Smooth muscle cell (in vitro differentiated cells): ENCODE results near the gene GYS2. TPM values are rescaled to one million over a fixed set of nuclear protein-coding genes. Genes with fewer than 3 reads are reported as not detected.

ENCODE experiments used
- DNase-seq: peaks from one replicate; lab custom pipeline; 2025; ENCODE audit not compliant: unreplicated experiment; lab: John Stamatoyannopoulos, UW
- H2AFZ ChIP-seq: fragments of 200-600 bp; sonication (generic); 2 replicates; pipeline ENCODE4 v1.6.0; 2016; ENCODE audit warnings: antibody characterized with exemption, low read depth, mild to moderate bottlenecking
- H3F3A ChIP-seq: fragments of 200-600 bp; sonication (generic); 2 replicates; pipeline ENCODE4 v1.6.0; 2017; ENCODE audit warnings: antibody characterized with exemption, low read depth
- H3K27ac ChIP-seq: fragments of 200-600 bp; sonication (generic); 2 replicates; pipeline ENCODE4 v1.5.1; 2016; ENCODE audit warnings: low read depth, mild to moderate bottlenecking
- H3K27me3 ChIP-seq: fragments of 200-600 bp; sonication (generic); 2 replicates; pipeline ENCODE4 v1.6.1; 2016; ENCODE audit warnings: low read depth, mild to moderate bottlenecking
- H3K36me3 ChIP-seq: fragments of 200-600 bp; sonication (generic); 2 replicates; pipeline ENCODE4 v1.5.1; 2016; ENCODE audit warnings: low read depth
- H3K4me1 ChIP-seq: fragments of 200-600 bp; sonication (generic); 2 replicates; pipeline ENCODE4 v1.5.1; 2016; ENCODE audit warnings: low read depth
- H3K4me2 ChIP-seq: fragments of 200-600 bp; sonication (generic); 2 replicates; pipeline ENCODE4 v1.6.0; 2016; ENCODE audit warnings: mild to moderate bottlenecking
- H3K4me3 ChIP-seq: fragments of 200-600 bp; sonication (generic); 2 replicates; pipeline ENCODE4 v1.5.1; 2016; ENCODE audit warnings: mild to moderate bottlenecking
- H3K79me2 ChIP-seq: fragments of 200-600 bp; sonication (generic); 2 replicates; pipeline ENCODE4 v1.6.0; 2016; ENCODE audit warnings: low read depth, mild to moderate bottlenecking
- H3K9ac ChIP-seq: fragments of 200-600 bp; sonication (generic); 2 replicates; pipeline ENCODE4 v1.6.0; 2016; ENCODE audit warnings: low read depth
- H3K9me3 ChIP-seq: fragments of 200-600 bp; sonication (generic); replicated peaks from 2 replicates; pipeline ENCODE4 v1.5.1; 2016; ENCODE audit warnings: low read depth
- H4K20me1 ChIP-seq: fragments of 200-600 bp; sonication (generic); 2 replicates; pipeline ENCODE4 v1.6.0; 2016; ENCODE audit warnings: low read depth
- WGBS: methylation state at CpG from one replicate; pipeline ENCODE4 v1.1.7; 2016; ENCODE audit warnings: low lambda C conversion rate; 5-methylcytosine and 5-hydroxymethylcytosine counted together
- polyA plus RNA-seq: library from polyadenylated mRNA; unstranded; fragments of >200 nt; fragmentation: Nextera tagmentation; extraction: Ambion mirVana; gene quantifications from 2 replicates; pipeline ENCODE4 v1.2.1, GENCODE V29; 2016
- total RNA-seq: library from RNA; depleted of rRNA; stranded (reverse); fragments of >200 nt; gene quantifications from 2 replicates; pipeline ENCODE4 v1.2.3, GENCODE V29; 2014
- TF ChIP-seq, protein P1 (sequence below): fragments of 200-600 bp; sonication (generic); IDR thresholded peaks from 2 replicates; pipeline ENCODE4 v1.5.1; 2017; ENCODE audit warnings: borderline replicate concordance, mild to moderate bottlenecking, antibody characterized with exemption; ENCODE audit not compliant: insufficient read depth, poor library complexity, severe bottlenecking

GYS2 gene
- total RNA-seq (not detected in 2 replicates), polyA plus RNA-seq (not detected in 2 replicates)

DNA sequence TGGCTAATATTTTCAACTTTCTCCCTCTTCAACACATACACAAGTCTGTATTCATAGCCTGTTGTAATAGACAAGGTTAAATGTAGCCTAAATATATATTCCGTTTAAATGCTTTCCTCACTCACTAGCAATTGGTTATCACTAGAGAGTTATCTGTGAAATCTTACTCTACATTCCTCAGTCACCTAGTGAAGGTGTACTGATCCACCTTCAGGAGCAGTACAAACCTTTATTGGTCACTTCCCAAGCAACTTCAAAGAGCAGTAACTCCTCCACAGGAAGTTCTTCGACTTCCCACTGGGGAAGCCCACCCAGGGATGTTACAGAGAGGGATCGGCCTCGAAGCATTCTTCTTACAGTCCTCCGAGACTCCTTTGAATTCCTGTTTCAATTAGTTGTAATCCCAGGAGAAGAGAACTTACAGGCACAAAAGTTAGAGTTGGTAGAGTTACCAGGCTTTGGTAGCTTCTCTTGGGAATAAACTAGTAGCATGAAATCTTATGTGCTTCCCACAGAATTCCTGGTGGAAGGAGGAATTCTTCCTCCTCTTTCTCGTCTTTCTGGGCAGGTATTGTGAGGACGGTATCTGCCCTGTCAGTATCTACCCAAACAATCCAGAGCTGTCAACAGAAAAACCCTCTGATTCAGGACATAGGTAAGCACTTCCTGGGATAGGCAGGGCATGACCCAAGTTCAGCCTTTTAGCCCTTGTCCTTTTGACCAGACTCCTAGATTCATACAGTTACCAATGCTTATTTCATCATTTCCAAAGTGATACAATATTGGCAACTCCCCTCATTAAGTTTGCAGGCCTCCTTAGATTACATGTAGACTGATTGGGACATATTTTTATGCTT lies at the start of gene GYS2:
GYS2 (minus strand) TSS at position 603 of the 857 bp plus-strand sequence; CDS start at position 348, 255 bp downstream.
- no peak within 1 kb of the TSS for H3K4me3 ChIP-seq
- 55% methylated on average over 7 of the region's 7 CpGs for WGBS
- no peak within 1 kb of the TSS for H2AFZ ChIP-seq
- no peaks in the 10 kb centered on the region for H3K27me3 ChIP-seq
- no peaks in the 10 kb centered on the region for H4K20me1 ChIP-seq
- H3K79me2 ChIP-seq = no peaks in the 10 kb centered on the region
- no peaks in the 10 kb centered on the region for H3K9me3 ChIP-seq
- no peak for DNase-seq
- H3K4me1 ChIP-seq = no peaks in the 10 kb centered on the region
- H3F3A ChIP-seq = no peaks in the 10 kb centered on the region
- H3K4me2 ChIP-seq = no peak within 1 kb of the TSS
- TF ChIP-seq, protein P1, sequence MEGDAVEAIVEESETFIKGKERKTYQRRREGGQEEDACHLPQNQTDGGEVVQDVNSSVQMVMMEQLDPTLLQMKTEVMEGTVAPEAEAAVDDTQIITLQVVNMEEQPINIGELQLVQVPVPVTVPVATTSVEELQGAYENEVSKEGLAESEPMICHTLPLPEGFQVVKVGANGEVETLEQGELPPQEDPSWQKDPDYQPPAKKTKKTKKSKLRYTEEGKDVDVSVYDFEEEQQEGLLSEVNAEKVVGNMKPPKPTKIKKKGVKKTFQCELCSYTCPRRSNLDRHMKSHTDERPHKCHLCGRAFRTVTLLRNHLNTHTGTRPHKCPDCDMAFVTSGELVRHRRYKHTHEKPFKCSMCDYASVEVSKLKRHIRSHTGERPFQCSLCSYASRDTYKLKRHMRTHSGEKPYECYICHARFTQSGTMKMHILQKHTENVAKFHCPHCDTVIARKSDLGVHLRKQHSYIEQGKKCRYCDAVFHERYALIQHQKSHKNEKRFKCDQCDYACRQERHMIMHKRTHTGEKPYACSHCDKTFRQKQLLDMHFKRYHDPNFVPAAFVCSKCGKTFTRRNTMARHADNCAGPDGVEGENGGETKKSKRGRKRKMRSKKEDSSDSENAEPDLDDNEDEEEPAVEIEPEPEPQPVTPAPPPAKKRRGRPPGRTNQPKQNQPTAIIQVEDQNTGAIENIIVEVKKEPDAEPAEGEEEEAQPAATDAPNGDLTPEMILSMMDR = no peak
- H3K27ac ChIP-seq = no peak within 1 kb of the TSS
- no peaks in the 10 kb centered on the region for H3K36me3 ChIP-seq
- H3K9ac ChIP-seq = no peak within 1 kb of the TSS

DNA sequence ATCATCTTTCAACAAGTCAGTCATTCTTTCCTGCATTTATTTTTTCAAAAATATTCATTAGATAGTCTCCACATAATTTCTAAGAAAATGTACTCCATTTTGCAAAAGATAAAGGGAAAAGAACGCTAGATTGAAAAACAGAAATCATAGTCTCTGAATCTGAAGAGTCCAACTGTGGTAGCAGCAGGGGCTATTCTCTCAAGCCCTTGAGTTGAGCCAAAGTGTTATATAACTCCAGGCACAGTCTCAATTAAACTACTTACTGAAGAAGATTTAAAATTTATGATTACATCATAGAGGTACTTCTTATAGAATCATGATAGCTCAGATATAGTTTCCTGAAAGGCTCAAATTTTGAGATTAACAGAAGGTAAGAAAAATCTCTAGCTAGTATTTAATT lies 47.2 kb upstream of the GYS2 start:
- H3K4me1 ChIP-seq = peaks cover 14% of the 10 kb centered on the region
- no peak for DNase-seq
- no peaks in the 10 kb centered on the region for H3K9me3 ChIP-seq
- peaks cover 63% of the 10 kb centered on the region for H4K20me1 ChIP-seq
- peaks cover 62% of the 10 kb centered on the region for H3K79me2 ChIP-seq
- peaks cover 13% of the 10 kb centered on the region for H3K36me3 ChIP-seq
- 95% methylated on average over 1 of the region's 1 CpG for WGBS
- H2AFZ ChIP-seq = no peak overlapping the region
- no peaks in the 10 kb centered on the region for H3F3A ChIP-seq
- H3K27ac ChIP-seq = no peak overlapping the region
- TF ChIP-seq, protein P1 = no peak
- H3K27me3 ChIP-seq = no peaks in the 10 kb centered on the region
- H3K4me2 ChIP-seq = no peak overlapping the region
- H3K4me3 ChIP-seq = no peak overlapping the region
- no peak overlapping the region for H3K9ac ChIP-seq

DNA sequence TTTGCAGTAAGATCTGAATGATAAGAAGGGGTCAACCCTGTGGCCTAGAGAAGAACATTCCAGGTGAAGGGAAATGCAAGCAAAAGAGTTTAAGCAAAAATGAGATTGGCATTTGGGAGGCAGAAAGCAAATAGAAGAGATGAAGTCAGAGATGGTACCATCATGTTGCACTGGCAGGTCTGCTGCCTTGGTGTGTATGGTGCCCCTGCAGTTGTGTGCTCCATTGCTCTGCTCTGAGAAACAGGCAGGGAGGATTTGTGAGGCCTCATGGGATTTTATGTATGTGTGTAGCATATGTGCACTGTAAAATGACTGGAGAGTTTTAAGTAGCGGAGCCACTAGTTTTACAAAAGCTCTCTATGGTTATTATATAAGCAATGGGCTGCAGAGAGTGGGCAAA lies 46.4 kb upstream of the GYS2 start:
- TF ChIP-seq, protein P1 = no peak
- H2AFZ ChIP-seq = no peak overlapping the region
- no peaks in the 10 kb centered on the region for H3F3A ChIP-seq
- WGBS = 100% methylated on average over 1 of the region's 1 CpG
- peaks cover 54% of the 10 kb centered on the region for H3K79me2 ChIP-seq
- peaks cover 15% of the 10 kb centered on the region for H3K36me3 ChIP-seq
- H3K4me3 ChIP-seq = no peak overlapping the region
- no peak overlapping the region for H3K27ac ChIP-seq
- no peaks in the 10 kb centered on the region for H3K9me3 ChIP-seq
- peaks cover 15% of the 10 kb centered on the region for H3K4me1 ChIP-seq
- H4K20me1 ChIP-seq = peaks cover 60% of the 10 kb centered on the region
- H3K27me3 ChIP-seq = no peaks in the 10 kb centered on the region
- no peak overlapping the region for H3K4me2 ChIP-seq
- no peak overlapping the region for H3K9ac ChIP-seq
- DNase-seq = no peak
